ENCODE measurements around the gene PCIF1.

Gene PCIF1

DNA sequence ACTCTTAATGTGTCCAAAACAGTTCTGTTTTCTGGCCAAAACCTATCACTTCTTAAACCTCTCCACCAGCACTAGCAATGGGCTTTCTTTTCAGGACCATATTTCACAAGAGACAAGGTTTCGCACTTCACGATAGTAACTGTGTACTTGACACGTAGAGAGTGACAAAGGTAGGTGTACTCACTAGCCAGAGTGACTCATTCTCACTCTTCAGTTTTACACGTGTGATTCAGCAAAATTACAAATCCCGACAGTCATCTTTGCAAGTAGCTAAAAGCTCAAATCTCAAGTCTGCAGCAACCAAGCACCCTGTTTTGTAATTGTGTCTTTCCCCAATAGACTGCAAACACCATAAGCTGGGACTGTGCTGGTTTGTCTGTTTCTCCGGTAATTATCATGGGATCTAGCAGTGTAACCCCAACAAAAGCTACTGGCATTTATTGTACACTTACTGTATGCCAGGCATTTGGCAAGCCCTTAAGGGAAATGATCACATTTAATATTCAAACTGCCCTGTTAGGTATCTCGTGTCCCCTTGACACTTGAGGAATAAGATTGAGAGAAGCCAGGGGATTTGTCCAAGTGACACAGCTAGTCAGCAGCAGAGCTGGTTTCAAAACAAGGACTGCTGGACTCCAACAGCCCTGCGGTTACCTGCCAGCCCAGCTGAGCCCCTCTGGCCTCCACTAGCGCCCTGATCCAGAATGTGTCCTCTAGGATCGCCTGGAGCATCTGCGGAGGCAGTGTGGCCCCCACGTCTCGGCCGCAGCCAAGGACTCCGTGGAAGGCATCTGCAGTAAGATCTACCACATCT is 9.9 kb downstream of the PCIF1 start:
- no peak for DNase-seq (ENCODE audit: low read depth)
- H3K4me3 ChIP-seq (ENCODE audit: control insufficient read depth, low read depth, low read length), result no peak overlapping the region
- TF ChIP-seq, protein P1, sequence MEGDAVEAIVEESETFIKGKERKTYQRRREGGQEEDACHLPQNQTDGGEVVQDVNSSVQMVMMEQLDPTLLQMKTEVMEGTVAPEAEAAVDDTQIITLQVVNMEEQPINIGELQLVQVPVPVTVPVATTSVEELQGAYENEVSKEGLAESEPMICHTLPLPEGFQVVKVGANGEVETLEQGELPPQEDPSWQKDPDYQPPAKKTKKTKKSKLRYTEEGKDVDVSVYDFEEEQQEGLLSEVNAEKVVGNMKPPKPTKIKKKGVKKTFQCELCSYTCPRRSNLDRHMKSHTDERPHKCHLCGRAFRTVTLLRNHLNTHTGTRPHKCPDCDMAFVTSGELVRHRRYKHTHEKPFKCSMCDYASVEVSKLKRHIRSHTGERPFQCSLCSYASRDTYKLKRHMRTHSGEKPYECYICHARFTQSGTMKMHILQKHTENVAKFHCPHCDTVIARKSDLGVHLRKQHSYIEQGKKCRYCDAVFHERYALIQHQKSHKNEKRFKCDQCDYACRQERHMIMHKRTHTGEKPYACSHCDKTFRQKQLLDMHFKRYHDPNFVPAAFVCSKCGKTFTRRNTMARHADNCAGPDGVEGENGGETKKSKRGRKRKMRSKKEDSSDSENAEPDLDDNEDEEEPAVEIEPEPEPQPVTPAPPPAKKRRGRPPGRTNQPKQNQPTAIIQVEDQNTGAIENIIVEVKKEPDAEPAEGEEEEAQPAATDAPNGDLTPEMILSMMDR (IDR thresholded peaks at IDR 0.05; ENCODE audit: control insufficient read depth, insufficient read depth, low read depth, low read length, missing control alignments), result no peak

DNA sequence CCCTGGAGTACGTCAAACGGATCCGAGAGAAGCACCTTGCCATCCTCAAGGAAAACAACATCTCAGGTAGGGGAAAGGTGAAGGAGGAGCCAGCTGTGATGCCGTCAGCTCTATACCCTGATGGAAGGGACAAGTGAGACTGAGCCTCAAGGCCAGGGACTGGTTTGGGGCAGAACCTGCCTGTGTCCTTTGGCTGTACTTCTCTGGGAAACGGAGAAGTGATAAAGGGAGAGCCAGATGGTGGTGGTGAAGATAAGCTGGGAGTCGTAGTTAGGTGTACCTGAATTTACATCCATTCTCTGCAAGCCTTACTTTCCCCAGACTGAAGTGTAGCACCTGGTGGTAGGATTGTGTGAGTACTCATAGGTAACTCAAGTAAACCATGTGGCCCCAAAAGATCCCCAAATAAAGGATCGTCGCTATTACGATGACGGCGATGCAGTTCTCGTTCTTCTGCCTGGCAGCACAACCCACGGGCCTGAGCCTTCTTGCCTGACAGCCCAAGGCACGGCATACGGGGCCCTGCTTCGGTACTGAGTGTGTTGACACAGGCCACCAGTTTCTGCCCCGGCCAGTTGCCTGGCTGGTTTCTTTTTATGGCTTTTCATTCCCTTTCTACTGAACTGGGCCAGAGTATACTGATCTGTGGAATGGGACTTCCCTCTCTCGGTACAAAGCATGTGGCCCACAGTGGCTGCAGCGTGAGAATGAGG is 10.6 kb downstream of the PCIF1 start:
- no peak for DNase-seq (ENCODE audit: low read depth)
- TF ChIP-seq, protein P1 (IDR thresholded peaks at IDR 0.05; ENCODE audit: control insufficient read depth, insufficient read depth, low read depth, low read length, missing control alignments), result no peak
- no peak overlapping the region for H3K4me3 ChIP-seq (ENCODE audit: control insufficient read depth, low read depth, low read length)

DNA sequence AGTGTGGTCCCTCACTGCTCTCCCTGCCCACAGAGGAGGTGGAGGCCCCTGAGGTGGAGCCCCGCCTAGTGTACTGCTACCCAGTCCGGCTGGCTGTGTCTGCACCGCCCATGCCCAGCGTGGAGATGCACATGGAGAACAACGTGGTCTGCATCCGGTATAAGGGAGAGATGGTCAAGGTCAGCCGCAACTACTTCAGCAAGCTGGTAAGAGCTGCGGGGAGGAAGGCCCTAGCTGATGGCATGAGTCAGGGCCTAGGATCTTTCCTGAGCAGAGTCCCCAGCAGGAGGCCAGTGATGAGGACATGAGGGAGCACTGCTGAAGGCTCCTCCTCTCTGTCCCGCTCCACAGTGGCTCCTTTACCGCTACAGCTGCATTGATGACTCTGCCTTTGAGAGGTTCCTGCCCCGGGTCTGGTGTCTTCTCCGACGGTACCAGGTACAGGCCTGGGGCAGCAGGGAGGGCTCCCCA is 11.2 kb downstream of the PCIF1 start:
- no peak overlapping the region for H3K4me3 ChIP-seq (ENCODE audit: control insufficient read depth, low read depth, low read length)
- DNase-seq (ENCODE audit: low read depth), result no peak
- TF ChIP-seq, protein P1 (IDR thresholded peaks at IDR 0.05; ENCODE audit: control insufficient read depth, insufficient read depth, low read depth, low read length, missing control alignments), result no peak

DNA sequence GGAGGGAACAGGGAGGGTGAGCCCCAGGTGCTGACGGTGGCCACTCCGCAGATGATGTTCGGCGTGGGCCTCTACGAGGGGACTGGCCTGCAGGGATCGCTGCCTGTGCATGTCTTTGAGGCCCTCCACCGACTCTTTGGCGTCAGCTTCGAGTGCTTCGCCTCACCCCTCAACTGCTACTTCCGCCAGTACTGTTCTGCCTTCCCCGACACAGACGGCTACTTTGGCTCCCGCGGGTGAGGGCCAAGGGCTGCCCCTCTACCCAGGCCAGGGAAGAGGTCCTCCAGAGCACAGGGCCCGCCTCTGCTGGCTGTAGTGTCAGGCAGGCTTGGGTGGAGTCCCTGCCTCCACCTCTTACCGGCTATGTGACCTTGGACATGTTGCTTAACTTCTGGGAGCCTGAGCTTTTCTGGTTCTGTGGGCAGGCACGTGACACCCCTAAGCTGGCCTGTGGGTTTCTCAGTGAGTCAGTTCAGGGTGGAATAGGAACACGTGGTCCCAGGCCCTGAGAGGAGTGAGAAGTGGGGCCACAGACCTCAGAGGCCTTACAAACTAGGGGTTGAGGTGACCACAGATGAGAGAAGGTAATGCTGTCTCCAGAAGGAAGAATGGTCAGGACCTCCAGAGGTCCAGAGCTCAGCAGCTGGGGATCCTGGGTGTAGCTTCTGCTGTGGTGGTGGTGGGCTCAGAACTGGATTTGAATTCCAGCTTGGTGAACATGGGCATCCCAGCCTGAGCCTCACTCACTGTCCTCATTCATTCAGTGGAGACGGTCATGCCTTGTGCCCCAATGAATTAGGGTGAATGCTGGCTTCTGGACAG is 11.9 kb downstream of the PCIF1 start:
- no peak for DNase-seq (ENCODE audit: low read depth)
- TF ChIP-seq, protein P1 (IDR thresholded peaks at IDR 0.05; ENCODE audit: control insufficient read depth, insufficient read depth, low read depth, low read length, missing control alignments), result no peak
- H3K4me3 ChIP-seq (ENCODE audit: control insufficient read depth, low read depth, low read length), result no peak overlapping the region

DNA sequence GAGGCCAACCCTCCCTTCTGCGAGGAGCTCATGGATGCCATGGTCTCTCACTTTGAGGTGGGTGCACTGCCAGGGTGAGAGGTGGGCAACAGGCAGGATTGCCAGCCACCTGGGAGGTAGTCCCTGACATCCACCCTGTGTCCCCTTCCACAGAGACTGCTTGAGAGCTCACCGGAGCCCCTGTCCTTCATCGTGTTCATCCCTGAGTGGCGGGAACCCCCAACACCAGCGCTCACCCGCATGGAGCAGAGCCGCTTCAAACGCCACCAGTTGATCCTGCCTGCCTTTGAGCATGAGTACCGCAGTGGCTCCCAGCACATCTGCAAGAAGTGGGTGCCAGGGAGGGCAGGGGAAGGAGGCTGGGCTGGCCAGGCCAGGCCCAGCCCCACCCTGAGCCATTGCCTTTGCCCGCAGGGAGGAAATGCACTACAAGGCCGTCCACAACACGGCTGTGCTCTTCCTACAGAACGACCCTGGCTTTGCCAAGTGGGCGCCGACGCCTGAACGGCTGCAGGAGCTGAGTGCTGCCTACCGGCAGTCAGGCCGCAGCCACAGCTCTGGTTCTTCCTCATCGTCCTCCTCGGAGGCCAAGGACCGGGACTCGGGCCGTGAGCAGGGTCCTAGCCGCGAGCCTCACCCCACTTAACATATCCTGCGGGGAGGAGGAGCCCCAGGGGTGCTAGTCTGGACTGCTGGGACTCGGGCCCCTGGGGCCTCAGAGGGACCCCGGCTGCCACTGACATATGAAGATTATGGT is 12.8 kb downstream of the PCIF1 start:
- no peak for DNase-seq (ENCODE audit: low read depth)
- H3K4me3 ChIP-seq (ENCODE audit: control insufficient read depth, low read depth, low read length), result no peak overlapping the region
- TF ChIP-seq, protein P1 (IDR thresholded peaks at IDR 0.05; ENCODE audit: control insufficient read depth, insufficient read depth, low read depth, low read length, missing control alignments), result no peak
